Keratinocyte (primary cell): ENCODE data around the gene SEMA4A. TPM values are rescaled to one million over a fixed set of nuclear protein-coding genes. Genes with fewer than 3 reads are reported as not detected.
"Not testable (repeated sequence)": the region's sequence is repeated elsewhere in the genome, so short reads cannot be mapped to it uniquely, and the experiment has no call there.

Experiments used
- DNase-seq: peaks from one replicate; pipeline ENCODE4 v3.0.0-alpha.2; 2011; ENCODE audit warnings: low read depth, missing footprints, low spot score
- FAIRE-seq: peaks from 2 replicates; lab custom pipeline; 2011; peaks lifted over from hg19 to GRCh38; lab: Jason Lieb, UNC
- H2AFZ ChIP-seq: 2 replicates; pipeline ENCODE4 v1.6.0; 2012; ENCODE audit warnings: low read length, control low read depth, inconsistent platforms; ENCODE audit not compliant: control insufficient read depth
- H3K27ac ChIP-seq: 2 replicates; pipeline ENCODE4 v1.5.1; 2011; ENCODE audit warnings: low read length; ENCODE audit not compliant: control insufficient read depth, insufficient read depth
- H3K27me3 ChIP-seq: 3 replicates; pipeline ENCODE4 v1.6.0; 2011; ENCODE audit warnings: low read length; ENCODE audit not compliant: control insufficient read depth, insufficient read depth; ENCODE audit errors: extremely low read depth
- H3K36me3 ChIP-seq, 2 experiments: 2 replicates in 1 of 2; 3 replicates in 1 of 2; pipeline ENCODE4 v1.5.1; 2011; ENCODE audit warnings: low read length in 2 of 2, mild to moderate bottlenecking in 1 of 2; ENCODE audit not compliant: control insufficient read depth in 2 of 2, insufficient read depth in 2 of 2; ENCODE audit errors: extremely low read depth in 1 of 2
- H3K4me1 ChIP-seq: 3 replicates; pipeline ENCODE4 v1.5.1; 2011; ENCODE audit warnings: low read length; ENCODE audit not compliant: control insufficient read depth, insufficient read depth; ENCODE audit errors: extremely low read depth
- H3K4me2 ChIP-seq: 3 replicates; pipeline ENCODE4 v1.6.0; 2011; ENCODE audit warnings: low read depth, low read length; ENCODE audit not compliant: control insufficient read depth, insufficient read depth; ENCODE audit errors: extremely low read depth
- H3K4me3 ChIP-seq, 3 experiments: fragments of 200-600 bp in 1 of 3; sonication (generic) in 1 of 3; 2 replicates in 2 of 3; 3 replicates in 1 of 3; pipeline ENCODE4 v1.5.1; 2011 to 2016; ENCODE audit warnings: low read length in 3 of 3, mild to moderate bottlenecking in 3 of 3, control low read depth in 2 of 3, inconsistent platforms in 1 of 3, low read depth in 1 of 3, mixed read lengths in 1 of 3, mixed run types in 1 of 3, moderate library complexity in 1 of 3; ENCODE audit not compliant: control insufficient read depth in 2 of 3, insufficient read depth in 2 of 3; ENCODE audit errors: extremely low read depth in 1 of 3
- H3K79me2 ChIP-seq: 2 replicates; pipeline ENCODE4 v1.6.0; 2012; ENCODE audit warnings: low read length; ENCODE audit not compliant: control insufficient read depth, insufficient read depth
- H3K9ac ChIP-seq: 3 replicates; pipeline ENCODE4 v1.6.0; 2011; ENCODE audit warnings: low read length; ENCODE audit not compliant: control insufficient read depth, insufficient read depth; ENCODE audit errors: extremely low read depth
- H3K9me1 ChIP-seq: 3 replicates; pipeline ENCODE4 v1.6.0; 2011; ENCODE audit warnings: low read length; ENCODE audit not compliant: control insufficient read depth, insufficient read depth; ENCODE audit errors: extremely low read depth
- H3K9me3 ChIP-seq: 2 replicates; pipeline ENCODE4 v1.5.1; 2012; ENCODE audit warnings: low read depth, low read length; ENCODE audit not compliant: control insufficient read depth
- H4K20me1 ChIP-seq: 3 replicates; pipeline ENCODE4 v1.6.0; 2011; ENCODE audit warnings: low read length; ENCODE audit not compliant: control insufficient read depth, insufficient read depth; ENCODE audit errors: extremely low read depth
- EZH2 ChIP-seq: IDR thresholded peaks from one replicate; pipeline ENCODE4 v1.6.1; 2012; ENCODE audit warnings: inconsistent platforms, mild to moderate bottlenecking, low read length, moderate library complexity
- dilution Hi-C: fragments of 300-500 bp; cut with MboI; formaldehyde crosslinking; loops from one replicate; pipeline ENCODE4 v1.7.0; 2020; ENCODE audit warnings: low sequenced_read_pairs; ENCODE audit not compliant: extremely low pct_ligation_motif_present
- polyA plus RNA-seq, 5 experiments: library from polyadenylated mRNA; depleted of rRNA in 3 of 5; stranded (reverse) in 3 of 5; stranded (forward) in 1 of 5; unstranded in 1 of 5; fragments of >200 nt; gene quantifications; 1 replicate in 1 of 5; 2 replicates in 3 of 5; 3 replicates in 1 of 5; pipeline versions ENCODE4 v1.2.1 to v1.2.3, GENCODE V29; 2011 to 2012; ENCODE audit warnings: missing spikeins in 2 of 5, low read depth in 1 of 5, low replicate concordance in 1 of 5
- TF ChIP-seq, protein P1 (sequence below), 3 experiments: IDR thresholded peaks in 1 of 3; conservative IDR thresholded peaks in 1 of 3; optimal IDR thresholded peaks in 1 of 3; 2 replicates in 2 of 3; 3 replicates in 1 of 3; pipeline versions ENCODE3 to v1.5.1; 2011; ENCODE audit warnings: low read length in 3 of 3, mild to moderate bottlenecking in 3 of 3, moderate library complexity in 2 of 3, control low read depth in 1 of 3, inconsistent platforms in 1 of 3; ENCODE audit not compliant: insufficient read depth in 2 of 3; ENCODE audit errors: extremely low read depth in 1 of 3

The SEMA4A gene
- polyA plus RNA-seq, 1 donor (not counting 4 experiments of a cell fraction or from before 2014, with no cell fraction given): 7.9 TPM

DNA sequence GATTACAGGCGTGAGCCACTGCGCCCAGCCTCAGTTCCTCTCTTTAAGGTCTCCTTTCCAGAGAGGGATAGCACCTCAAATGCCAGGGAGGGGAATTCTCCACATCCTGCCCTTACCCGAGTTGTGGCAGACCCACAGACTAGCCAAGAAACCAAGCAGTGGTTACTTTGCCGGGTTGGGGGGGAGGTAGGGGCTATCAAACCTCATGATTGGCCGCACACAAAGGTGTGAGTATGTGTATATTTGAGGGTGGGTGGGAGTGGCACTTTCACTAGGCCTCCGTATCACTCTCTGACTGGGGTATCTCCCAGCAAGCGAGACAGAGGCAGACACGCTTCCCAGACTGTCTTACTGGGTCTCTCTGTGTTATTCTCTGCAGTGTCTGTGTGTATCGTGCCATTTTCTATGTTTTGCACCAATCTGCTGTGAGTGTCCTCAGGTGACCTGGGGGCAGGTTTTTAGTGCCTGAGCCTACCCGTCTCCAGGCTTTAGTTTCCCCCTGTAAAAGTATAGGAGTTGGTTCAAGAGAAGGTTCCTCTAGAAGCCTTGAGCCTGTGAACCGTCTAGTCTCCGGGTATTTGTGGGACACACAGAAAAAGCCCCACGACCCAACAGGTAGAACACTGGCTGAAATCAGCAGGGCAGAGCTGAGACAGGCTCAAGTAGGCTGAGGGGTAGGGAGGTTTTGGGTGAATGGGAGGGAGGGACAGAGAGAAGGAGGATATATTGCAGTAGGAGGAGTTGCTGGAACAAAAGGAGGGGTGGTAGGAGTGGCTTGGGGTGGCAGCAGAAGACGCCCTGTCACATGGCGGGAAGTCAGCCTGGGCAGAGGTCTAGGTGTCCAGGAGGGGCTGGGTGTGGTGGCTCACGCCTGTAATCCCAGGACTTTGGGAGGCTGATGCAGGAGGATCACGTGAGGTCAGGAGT is 28.6 kb upstream of the SEMA4A start:
- FAIRE-seq (no peak), DNase-seq (no peak)
- Histone ChIP-seq H3K79me2 (peaks cover 82% of the 10 kb centered on the region), H3K4me1 (peaks cover 94% of the 10 kb centered on the region), H3K27ac (peak overlapping the region; percentile 97), H3K9me3 (no peaks in the 10 kb centered on the region), H4K20me1 (peaks cover 8% of the 10 kb centered on the region), H3K27me3 (no peaks in the 10 kb centered on the region), H3K36me3 (peaks cover 0 to 31% of the 10 kb centered on the region in 2 experiments), H3K4me2 (peak overlapping the region; percentile 60), H3K4me3 (peak overlapping the region in 2 of 3 experiments; percentile 36 to 44), H3K9ac (peak overlapping the region; percentile 66), H2AFZ (no peak overlapping the region), H3K9me1 (peaks cover 3% of the 10 kb centered on the region)
- dilution Hi-C loops: no loop called here
- TF ChIP-seq EZH2: no peak

DNA sequence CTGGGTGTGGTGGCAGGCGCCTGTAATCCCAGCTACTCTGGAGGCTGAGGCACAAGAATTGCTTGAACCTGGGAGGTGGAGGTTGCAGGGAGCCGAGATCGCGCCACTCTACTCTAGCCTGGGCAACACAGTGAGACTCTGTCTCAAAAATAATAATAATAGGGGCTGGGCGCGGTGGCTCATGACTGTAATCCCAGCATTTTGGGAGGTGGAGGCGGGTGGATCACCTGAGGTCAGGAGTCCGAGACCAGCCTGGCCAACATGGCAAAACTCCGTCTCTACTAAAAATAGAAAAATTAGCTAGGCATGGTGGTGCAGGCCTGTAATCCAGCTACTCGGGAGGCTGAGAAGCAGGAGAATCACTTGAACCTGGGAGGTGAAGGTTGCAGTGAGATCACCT is 27.8 kb upstream of the SEMA4A start:
- dilution Hi-C loops, H3K9me3 ChIP-seq, H3K27me3 ChIP-seq, FAIRE-seq, H3K9me1 ChIP-seq, H4K20me1 ChIP-seq, H3K4me3 ChIP-seq, DNase-seq, H2AFZ ChIP-seq: not testable (repeated sequence)
- peaks cover 94% of the 10 kb centered on the region for H3K4me1 ChIP-seq
- H3K79me2 ChIP-seq: peaks cover 80% of the 10 kb centered on the region
- peak overlapping the region; percentile 60 for H3K4me2 ChIP-seq
- H3K27ac ChIP-seq: peak overlapping the region; percentile 97
- peak overlapping the region; percentile 66 for H3K9ac ChIP-seq
- H3K36me3 ChIP-seq: peaks cover 2 to 29% of the 10 kb centered on the region in 2 experiments

DNA sequence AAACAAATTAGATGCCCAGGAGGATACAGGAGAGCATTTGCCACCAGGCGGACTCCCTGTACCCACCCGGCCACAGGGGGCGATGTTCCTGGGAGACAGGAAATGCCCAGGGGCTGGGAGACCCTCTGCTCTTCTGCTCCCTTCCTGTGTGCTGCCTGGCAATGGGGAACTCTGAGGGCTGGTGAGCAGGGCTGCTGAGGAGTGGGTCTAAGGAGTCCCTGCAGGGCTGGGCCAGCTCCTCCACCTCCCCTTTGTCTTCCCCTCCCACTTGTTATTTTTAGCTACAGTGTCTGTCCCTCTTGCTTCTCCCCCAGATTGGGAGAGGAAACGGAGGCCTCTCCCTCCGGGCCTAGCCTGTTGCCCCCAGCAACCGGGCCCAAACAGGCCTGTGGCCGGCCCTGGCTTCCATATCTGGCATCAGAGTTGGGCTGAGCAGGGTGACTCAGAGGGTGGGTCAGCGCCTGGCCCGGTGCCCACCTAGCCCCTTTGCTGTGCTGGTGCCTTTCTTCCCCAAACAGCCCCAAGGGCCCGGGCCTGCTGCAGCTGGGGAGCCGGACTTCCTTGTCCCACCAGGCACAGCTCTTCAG is 27.2 kb upstream of the SEMA4A start:
- TF ChIP-seq, protein P1, sequence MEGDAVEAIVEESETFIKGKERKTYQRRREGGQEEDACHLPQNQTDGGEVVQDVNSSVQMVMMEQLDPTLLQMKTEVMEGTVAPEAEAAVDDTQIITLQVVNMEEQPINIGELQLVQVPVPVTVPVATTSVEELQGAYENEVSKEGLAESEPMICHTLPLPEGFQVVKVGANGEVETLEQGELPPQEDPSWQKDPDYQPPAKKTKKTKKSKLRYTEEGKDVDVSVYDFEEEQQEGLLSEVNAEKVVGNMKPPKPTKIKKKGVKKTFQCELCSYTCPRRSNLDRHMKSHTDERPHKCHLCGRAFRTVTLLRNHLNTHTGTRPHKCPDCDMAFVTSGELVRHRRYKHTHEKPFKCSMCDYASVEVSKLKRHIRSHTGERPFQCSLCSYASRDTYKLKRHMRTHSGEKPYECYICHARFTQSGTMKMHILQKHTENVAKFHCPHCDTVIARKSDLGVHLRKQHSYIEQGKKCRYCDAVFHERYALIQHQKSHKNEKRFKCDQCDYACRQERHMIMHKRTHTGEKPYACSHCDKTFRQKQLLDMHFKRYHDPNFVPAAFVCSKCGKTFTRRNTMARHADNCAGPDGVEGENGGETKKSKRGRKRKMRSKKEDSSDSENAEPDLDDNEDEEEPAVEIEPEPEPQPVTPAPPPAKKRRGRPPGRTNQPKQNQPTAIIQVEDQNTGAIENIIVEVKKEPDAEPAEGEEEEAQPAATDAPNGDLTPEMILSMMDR (optimal IDR thresholded peaks at IDR 0.05 in 1 of 3, IDR thresholded peaks at IDR 0.05 in 1 of 3, conservative IDR thresholded peaks at IDR 0.05 in 1 of 3; ENCODE audit: extremely low read depth in 1 of 3, insufficient read depth in 2 of 3, low read length in 3 of 3): peak; percentile 48 to 61 (median 57)
- no peak for TF ChIP-seq EZH2
- H3K27ac ChIP-seq: peak overlapping the region; percentile 97
- DNase-seq (peak; percentile 90), FAIRE-seq (no peak)
- peaks cover 5% of the 10 kb centered on the region for H4K20me1 ChIP-seq
- peaks cover 5 to 32% of the 10 kb centered on the region in 2 experiments for H3K36me3 ChIP-seq
- H3K9me3 ChIP-seq: no peaks in the 10 kb centered on the region
- H3K9ac ChIP-seq: peak overlapping the region; percentile 86
- peak overlapping the region in 2 of 3 experiments; percentile 19 to 49 for H3K4me3 ChIP-seq
- H2AFZ ChIP-seq: no peak overlapping the region
- no peaks in the 10 kb centered on the region for H3K9me1 ChIP-seq
- dilution Hi-C loops: no loop called here
- H3K27me3 ChIP-seq: no peaks in the 10 kb centered on the region
- peaks cover 91% of the 10 kb centered on the region for H3K4me1 ChIP-seq
- H3K79me2 ChIP-seq: peaks cover 77% of the 10 kb centered on the region
- H3K4me2 ChIP-seq: peak overlapping the region; percentile 75
